DOHH2 (cell line): ENCODE measurements around the gene LRIT1.
"Not testable (repeated sequence)": the region's sequence is repeated elsewhere in the genome, so short reads cannot be mapped to it uniquely, and the experiment has no call there.

Source experiments
- H3F3A ChIP-seq: fragments of 200-600 bp; sonication (generic), shearing (Covaris generic); 2 replicates; pipeline ENCODE4 v1.6.0; 2016; ENCODE audit warnings: antibody characterized with exemption, mild to moderate bottlenecking; ENCODE audit not compliant: control insufficient read depth, insufficient read depth
- H3K27ac ChIP-seq: fragments of 200-600 bp; sonication (generic); 2 replicates; pipeline ENCODE4 v1.5.1; 2014; ENCODE audit warnings: low read depth, mild to moderate bottlenecking, low read length, moderate library complexity
- H3K27me3 ChIP-seq: fragments of 200-600 bp; sonication (generic); 2 replicates; pipeline ENCODE4 v1.6.1; 2014; ENCODE audit warnings: mild to moderate bottlenecking, low read length, mixed read lengths; ENCODE audit not compliant: control insufficient read depth
- H3K36me3 ChIP-seq: fragments of 200-600 bp; sonication (generic); 2 replicates; pipeline ENCODE4 v1.6.1; 2014; ENCODE audit warnings: mild to moderate bottlenecking, low read length, moderate library complexity, mixed read lengths; ENCODE audit not compliant: control insufficient read depth
- H3K4me1 ChIP-seq: fragments of 200-600 bp; sonication (generic); 2 replicates; pipeline ENCODE4 v1.6.1; 2014; ENCODE audit warnings: mild to moderate bottlenecking, low read length, mixed read lengths; ENCODE audit not compliant: control insufficient read depth
- H3K4me2 ChIP-seq: fragments of 200-600 bp; sonication (generic); 2 replicates; pipeline ENCODE4 v1.6.0; 2014; ENCODE audit warnings: mild to moderate bottlenecking, low read length, moderate library complexity
- H3K4me3 ChIP-seq: fragments of 200-600 bp; sonication (generic); 2 replicates; pipeline ENCODE4 v1.5.1; 2014; ENCODE audit warnings: mild to moderate bottlenecking, low read length, mixed read lengths
- H3K79me2 ChIP-seq: fragments of 200-600 bp; sonication (generic); 2 replicates; pipeline ENCODE4 v1.6.1; 2014; ENCODE audit warnings: mild to moderate bottlenecking, low read length, mixed read lengths; ENCODE audit not compliant: control insufficient read depth
- H3K9me2 ChIP-seq: fragments of 200-600 bp; sonication (generic); replicated peaks from 2 replicates; pipeline ENCODE4 v1.6.1; 2014; ENCODE audit warnings: mild to moderate bottlenecking, low read length, mixed read lengths; ENCODE audit not compliant: control insufficient read depth
- H3K9me3 ChIP-seq: fragments of 200-600 bp; sonication (generic); 2 replicates; pipeline ENCODE4 v1.6.1; 2014; ENCODE audit warnings: antibody characterized with exemption, low read length, mixed read lengths; ENCODE audit not compliant: control insufficient read depth, insufficient read depth
- H4K20me1 ChIP-seq: fragments of 200-600 bp; sonication (generic); 2 replicates; pipeline ENCODE4 v1.6.0; 2014; ENCODE audit warnings: low read depth, mild to moderate bottlenecking, antibody characterized with exemption, low read length, moderate library complexity; ENCODE audit not compliant: control insufficient read depth, insufficient read depth
- CTCF ChIP-seq: fragments of 200-600 bp; sonication (generic); IDR thresholded peaks from one replicate; pipeline ENCODE4 v1.5.1; 2014; ENCODE audit warnings: antibody characterized with exemption, mild to moderate bottlenecking, low read depth, low read length; ENCODE audit not compliant: poor library complexity, severe bottlenecking
- EZH2phosphoT487 ChIP-seq: fragments of 200-600 bp; sonication (generic); IDR thresholded peaks from 2 replicates; pipeline ENCODE4 v1.6.1; 2017; ENCODE audit warnings: borderline replicate concordance, mild to moderate bottlenecking, antibody characterized with exemption, low read length, moderate library complexity, mixed read lengths

LRIT1 gene

GRCh38 chr10:84288151-84288550 is 46.8 kb upstream of the LRIT1 start:
- peaks cover 37% of the 10 kb centered on the region for H3K27me3 ChIP-seq
- H3K9me3 ChIP-seq, result no peaks in the 10 kb centered on the region
- H3K4me2 ChIP-seq, result no peak overlapping the region
- no peak for TF ChIP-seq CTCF
- TF ChIP-seq EZH2phosphoT487, result no peak
- H3F3A ChIP-seq, result no peaks in the 10 kb centered on the region
- no peaks in the 10 kb centered on the region for H4K20me1 ChIP-seq
- no peak overlapping the region for H3K27ac ChIP-seq
- no peaks in the 10 kb centered on the region for H3K4me1 ChIP-seq
- no peaks in the 10 kb centered on the region for H3K36me3 ChIP-seq
- H3K9me2 ChIP-seq, result no peaks in the 10 kb centered on the region
- no peaks in the 10 kb centered on the region for H3K79me2 ChIP-seq
- H3K4me3 ChIP-seq, result no peak overlapping the region

GRCh38 chr10:84286695-84287094 is 45.3 kb upstream of the LRIT1 start:
- Histone ChIP-seq H3K27me3 (peaks cover 32% of the 10 kb centered on the region), H3K4me2 (no peak overlapping the region), H3K9me2 (no peaks in the 10 kb centered on the region), H3K27ac (no peak overlapping the region), H4K20me1 (no peaks in the 10 kb centered on the region), H3K4me3 (no peak overlapping the region), H3K79me2 (no peaks in the 10 kb centered on the region), H3K4me1 (no peaks in the 10 kb centered on the region), H3K36me3 (no peaks in the 10 kb centered on the region), H3K9me3 (no peaks in the 10 kb centered on the region), H3F3A (no peaks in the 10 kb centered on the region)
- TF ChIP-seq EZH2phosphoT487 (no peak), CTCF (no peak)

- H3K4me1 ChIP-seq, H3K27me3 ChIP-seq, H3K4me3 ChIP-seq, H3K9me3 ChIP-seq, H3K4me2 ChIP-seq, H4K20me1 ChIP-seq, H3K27ac ChIP-seq, H3K36me3 ChIP-seq, H3K79me2 ChIP-seq, H3K9me2 ChIP-seq, H3F3A ChIP-seq: not testable (repeated sequence)
Observed at GRCh38 chr10:84279876-84280475, 38.6 kb upstream of the LRIT1 start.

- no peaks in the 10 kb centered on the region for H3K9me2 ChIP-seq
- H3K27me3 ChIP-seq, result peaks cover 15% of the 10 kb centered on the region
- no peaks in the 10 kb centered on the region for H3F3A ChIP-seq
- TF ChIP-seq CTCF (no peak), EZH2phosphoT487 (no peak)
- H3K36me3 ChIP-seq, result no peaks in the 10 kb centered on the region
- no peaks in the 10 kb centered on the region for H3K9me3 ChIP-seq
- no peak overlapping the region for H3K4me3 ChIP-seq
- no peak overlapping the region for H3K4me2 ChIP-seq
- H3K79me2 ChIP-seq, result no peaks in the 10 kb centered on the region
- H3K4me1 ChIP-seq, result no peaks in the 10 kb centered on the region
- no peaks in the 10 kb centered on the region for H4K20me1 ChIP-seq
- H3K27ac ChIP-seq, result no peak overlapping the region
Observed at GRCh38 chr10:84270708-84271107, 29.4 kb upstream of the LRIT1 start.
